MM.1S (cell line): ENCODE data around the gene CUL3.

Experiments
- CTCF ChIP-seq: fragments of 300-600 bp; sonication (generic); IDR thresholded peaks from 2 replicates; pipeline ENCODE4 v1.5.1; 2016; ENCODE audit warnings: antibody characterized with exemption, low read length, mixed read lengths
- EZH2 ChIP-seq: fragments of 300-600 bp; sonication (generic); optimal IDR thresholded peaks from 2 replicates; pipeline ENCODE3; 2017; ENCODE audit warnings: low read depth, mild to moderate bottlenecking, antibody characterized with exemption, low read length, mixed read lengths

DNA sequence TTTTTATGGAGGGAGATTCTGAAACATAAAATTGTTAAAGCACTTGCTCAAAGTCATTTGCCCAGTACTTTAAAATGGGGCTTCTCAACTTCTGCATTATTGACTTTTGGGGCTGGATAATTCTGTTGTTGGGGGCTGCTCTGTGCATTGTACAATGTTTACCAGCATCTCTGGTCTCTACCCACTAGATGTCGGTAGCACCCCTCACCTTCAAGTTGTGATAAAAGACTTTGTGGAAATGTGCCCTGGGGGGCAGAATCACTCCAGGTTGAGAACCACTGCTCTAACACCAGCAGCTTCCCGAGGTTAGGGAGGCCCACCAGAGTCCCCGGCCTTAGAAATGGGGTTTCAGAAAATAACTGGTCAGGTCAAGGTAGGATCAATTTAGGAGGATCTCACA lies 26.8 kb upstream of the CUL3 start:
- TF ChIP-seq CTCF: no peak
- TF ChIP-seq EZH2: no peak
